ENCODE measurements around the gene ADGRG1. TPM values are rescaled to one million over a fixed set of nuclear protein-coding genes. Genes with fewer than 3 reads are reported as not detected.

The ADGRG1 gene
- total RNA-seq, 1 donor from 2014 or later, result 13.9 TPM

DNA sequence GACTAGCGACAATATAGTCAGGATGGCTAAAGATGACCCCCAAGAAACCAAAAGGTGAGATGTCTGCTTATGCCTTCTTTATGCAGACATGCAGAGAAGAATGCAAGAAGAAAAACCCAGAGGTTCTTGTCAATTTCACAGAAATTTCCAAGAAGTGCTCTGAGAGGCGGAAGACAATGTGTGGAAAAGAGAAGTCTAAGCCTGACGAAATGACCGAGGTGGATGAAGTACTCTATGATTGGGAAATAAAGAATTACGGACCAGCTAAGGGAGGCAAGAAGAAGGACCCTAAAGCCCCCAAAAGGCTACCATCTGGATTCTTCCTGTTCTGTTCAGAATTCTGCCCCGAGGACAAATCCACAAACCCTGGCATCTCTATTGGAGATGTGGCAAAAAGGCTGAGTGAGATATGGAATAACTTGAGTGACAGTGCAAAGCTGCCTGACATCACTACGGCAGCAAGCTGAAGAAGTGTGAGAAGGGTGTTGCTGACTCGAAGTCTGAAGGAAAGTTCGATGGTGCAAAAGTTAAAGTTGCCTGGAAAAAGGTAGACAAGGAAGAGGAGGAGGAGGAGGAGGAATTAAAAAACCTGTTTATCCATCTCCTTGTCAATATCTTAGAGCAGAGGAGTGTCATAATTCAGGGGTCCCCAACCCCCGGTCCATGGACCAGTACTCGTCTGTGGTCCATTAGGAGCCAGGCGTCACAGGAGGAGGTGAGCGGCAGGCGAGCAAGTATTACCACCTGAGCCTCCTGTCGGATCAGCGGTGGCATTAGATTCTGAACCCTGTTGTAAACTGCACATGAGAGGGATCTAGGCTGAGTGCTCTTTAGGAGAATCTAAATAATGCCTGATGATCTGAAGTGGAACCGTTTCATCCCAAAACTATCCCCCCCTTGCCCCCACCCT, 25.1 kb upstream of the ADGRG1 start:
- Mint-ChIP-seq H3K27me3 (ENCODE audit: low read depth, unreplicated experiment) (peaks cover 28% of the 10 kb centered on the region), H3K36me3 (ENCODE audit: low read depth, unreplicated experiment) (no peaks in the 10 kb centered on the region), H3K9me3 (ENCODE audit: unreplicated experiment) (no peaks in the 10 kb centered on the region), H3K27ac (ENCODE audit: unreplicated experiment) (no peak overlapping the region), H3K4me3 (ENCODE audit: unreplicated experiment) (no peak overlapping the region), H3K4me1 (ENCODE audit: low read depth, unreplicated experiment) (peaks cover 4% of the 10 kb centered on the region)
- Histone ChIP-seq H3K36me3 (ENCODE audit: insufficient read depth, low read length) (no peaks in the 10 kb centered on the region), H3K4me1 (ENCODE audit: insufficient read depth, low read length) (peaks cover 6% of the 10 kb centered on the region), H3K4me3 (ENCODE audit: insufficient read depth, low read depth, low read length) (no peak overlapping the region), H3K27ac (ENCODE audit: low read depth, low read length) (no peak overlapping the region), H3K79me2 (ENCODE audit: insufficient read depth, low read length) (no peaks in the 10 kb centered on the region), H2AFZ (ENCODE audit: low read depth, low read length) (no peak overlapping the region), H3K4me2 (ENCODE audit: low read length) (no peak overlapping the region), H4K20me1 (ENCODE audit: insufficient read depth, low read length) (no peaks in the 10 kb centered on the region), H3K9me3 (ENCODE audit: insufficient read depth, low read depth, low read length) (no peaks in the 10 kb centered on the region), H3K9ac (ENCODE audit: low read length) (no peak overlapping the region), H3K27me3 (ENCODE audit: insufficient read depth, low read length) (peaks cover 6% of the 10 kb centered on the region)
- TF ChIP-seq EZH2 (IDR thresholded peaks at IDR 0.05; ENCODE audit: insufficient read depth, low read length), result no peak
- TF ChIP-seq, protein P1, sequence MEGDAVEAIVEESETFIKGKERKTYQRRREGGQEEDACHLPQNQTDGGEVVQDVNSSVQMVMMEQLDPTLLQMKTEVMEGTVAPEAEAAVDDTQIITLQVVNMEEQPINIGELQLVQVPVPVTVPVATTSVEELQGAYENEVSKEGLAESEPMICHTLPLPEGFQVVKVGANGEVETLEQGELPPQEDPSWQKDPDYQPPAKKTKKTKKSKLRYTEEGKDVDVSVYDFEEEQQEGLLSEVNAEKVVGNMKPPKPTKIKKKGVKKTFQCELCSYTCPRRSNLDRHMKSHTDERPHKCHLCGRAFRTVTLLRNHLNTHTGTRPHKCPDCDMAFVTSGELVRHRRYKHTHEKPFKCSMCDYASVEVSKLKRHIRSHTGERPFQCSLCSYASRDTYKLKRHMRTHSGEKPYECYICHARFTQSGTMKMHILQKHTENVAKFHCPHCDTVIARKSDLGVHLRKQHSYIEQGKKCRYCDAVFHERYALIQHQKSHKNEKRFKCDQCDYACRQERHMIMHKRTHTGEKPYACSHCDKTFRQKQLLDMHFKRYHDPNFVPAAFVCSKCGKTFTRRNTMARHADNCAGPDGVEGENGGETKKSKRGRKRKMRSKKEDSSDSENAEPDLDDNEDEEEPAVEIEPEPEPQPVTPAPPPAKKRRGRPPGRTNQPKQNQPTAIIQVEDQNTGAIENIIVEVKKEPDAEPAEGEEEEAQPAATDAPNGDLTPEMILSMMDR (IDR thresholded peaks at IDR 0.05; ENCODE audit: insufficient read depth, low read depth, low read length), result no peak
- DNase-seq (ENCODE audit: low read depth) (no peak), FAIRE-seq (no peak)

DNA sequence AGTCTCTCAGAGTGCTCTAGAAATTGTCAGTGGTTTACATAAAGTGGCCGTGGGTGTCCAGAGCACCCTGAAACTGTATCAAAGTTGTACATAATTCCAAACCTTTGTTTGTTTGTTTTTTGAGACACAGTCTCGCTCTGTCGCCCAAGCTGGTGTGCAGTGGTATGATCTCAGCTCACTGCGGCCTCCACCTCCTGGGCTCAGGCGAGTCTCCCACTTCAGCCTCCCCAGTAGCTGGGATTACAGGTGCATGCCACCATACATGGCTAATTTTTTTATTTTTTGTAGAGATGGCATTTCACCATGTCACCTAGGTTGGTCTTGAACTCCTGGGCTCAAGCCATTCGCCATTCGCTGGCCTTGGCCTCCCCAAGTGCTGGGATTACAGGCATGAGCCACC, 24.3 kb upstream of the ADGRG1 start:
- no peaks in the 10 kb centered on the region for H3K9me3 Mint-ChIP-seq (ENCODE audit: unreplicated experiment)
- TF ChIP-seq, protein P1 (IDR thresholded peaks at IDR 0.05; ENCODE audit: insufficient read depth, low read depth, low read length), result no peak
- TF ChIP-seq EZH2 (IDR thresholded peaks at IDR 0.05; ENCODE audit: insufficient read depth, low read length), result no peak
- FAIRE-seq (no peak), DNase-seq (ENCODE audit: low read depth) (no peak)
- no peak overlapping the region for H3K27ac Mint-ChIP-seq (ENCODE audit: unreplicated experiment)
- no peaks in the 10 kb centered on the region for H3K36me3 ChIP-seq (ENCODE audit: insufficient read depth, low read length)
- H3K27me3 ChIP-seq (ENCODE audit: insufficient read depth, low read length), result peaks cover 6% of the 10 kb centered on the region
- H3K4me3 Mint-ChIP-seq (ENCODE audit: unreplicated experiment), result no peak overlapping the region
- no peak overlapping the region for H3K4me3 ChIP-seq (ENCODE audit: insufficient read depth, low read depth, low read length)
- H3K27ac ChIP-seq (ENCODE audit: low read depth, low read length), result no peak overlapping the region
- no peak overlapping the region for H3K9ac ChIP-seq (ENCODE audit: low read length)
- H3K27me3 Mint-ChIP-seq (ENCODE audit: low read depth, unreplicated experiment), result peaks cover 32% of the 10 kb centered on the region
- no peak overlapping the region for H3K4me2 ChIP-seq (ENCODE audit: low read length)
- peaks cover 4% of the 10 kb centered on the region for H3K4me1 Mint-ChIP-seq (ENCODE audit: low read depth, unreplicated experiment)
- no peaks in the 10 kb centered on the region for H3K79me2 ChIP-seq (ENCODE audit: insufficient read depth, low read length)
- H3K36me3 Mint-ChIP-seq (ENCODE audit: low read depth, unreplicated experiment), result no peaks in the 10 kb centered on the region
- H4K20me1 ChIP-seq (ENCODE audit: insufficient read depth, low read length), result no peaks in the 10 kb centered on the region
- no peaks in the 10 kb centered on the region for H3K9me3 ChIP-seq (ENCODE audit: insufficient read depth, low read depth, low read length)
- H2AFZ ChIP-seq (ENCODE audit: low read depth, low read length), result no peak overlapping the region
- H3K4me1 ChIP-seq (ENCODE audit: insufficient read depth, low read length), result peaks cover 6% of the 10 kb centered on the region
